Spleen (tissue), 11 donors: ENCODE results near the gene AFDN. TPM values are rescaled to one million over a fixed set of nuclear protein-coding genes. Genes with fewer than 3 reads are reported as not detected.

Experiments used
- DNase-seq: peaks from one replicate; pipeline ENCODE4 v3.0.0-alpha.2; 2020
- H3K27ac ChIP-seq, 8 donors: fragments of 200-600 bp; sonication (generic) in 7 of 8; 1 replicate in 4 of 8; 2 replicates in 4 of 8; pipeline versions ENCODE4 v1.5.0 to v1.8.0; 2016 to 2021; ENCODE audit warnings: inconsistent platforms in 4 of 8, mild to moderate bottlenecking in 4 of 8, moderate library complexity in 1 of 8
- H3K27me3 ChIP-seq, 7 donors: fragments of 200-600 bp; sonication (generic) in 6 of 7; replicated peaks in 1 of 7; 1 replicate in 4 of 7; 2 replicates in 3 of 7; pipeline versions ENCODE4 v1.5.0 to v1.8.0; 2016 to 2021; ENCODE audit warnings: inconsistent platforms in 3 of 7, mild to moderate bottlenecking in 1 of 7
- H3K36me3 ChIP-seq, 6 donors: fragments of 200-600 bp; sonication (generic) in 5 of 6; 1 replicate in 4 of 6; 2 replicates in 2 of 6; pipeline versions ENCODE4 v1.5.0 to v1.8.0; 2016 to 2021; ENCODE audit warnings: inconsistent platforms in 2 of 6
- H3K4me1 ChIP-seq, 6 donors: fragments of 200-600 bp; sonication (generic) in 5 of 6; 1 replicate in 3 of 6; 2 replicates in 3 of 6; pipeline versions ENCODE4 v1.5.0 to v1.8.0; 2016 to 2021; ENCODE audit warnings: inconsistent platforms in 3 of 6
- H3K4me3 ChIP-seq, 8 donors: fragments of 200-600 bp; sonication (generic) in 7 of 8; 1 replicate in 4 of 8; 2 replicates in 4 of 8; pipeline versions ENCODE4 v1.5.0 to v1.8.0; 2016 to 2021; ENCODE audit warnings: inconsistent platforms in 4 of 8, mild to moderate bottlenecking in 4 of 8, moderate library complexity in 2 of 8
- H3K9me3 ChIP-seq, 8 donors: fragments of 200-600 bp; sonication (generic) in 7 of 8; 1 replicate in 4 of 8; 2 replicates in 4 of 8; pipeline versions ENCODE4 v1.5.0 to v1.8.0; 2016 to 2021; ENCODE audit warnings: inconsistent platforms in 4 of 8
- POLR2A ChIP-seq, 3 donors: fragments of 450-650 bp; IDR thresholded peaks; one replicate each; pipeline ENCODE4 v1.5.1; 2017; ENCODE audit warnings: antibody characterized with exemption in 3 of 3, mild to moderate bottlenecking in 1 of 3
- POLR2AphosphoS5 ChIP-seq, 3 donors: sonication (generic); formaldehyde crosslinking; IDR thresholded peaks; one replicate each; pipeline ENCODE4 v1.5.1; 2017; ENCODE audit warnings: antibody characterized with exemption in 3 of 3
- WGBS, 5 donors: extraction: QIAGEN DNeasy Blood & Tissue Kit in 3 of 5; methylation state at CpG; one replicate each; pipeline versions ENCODE4 v1.1.5 to v1.1.7; 2013 to 2018; 5-methylcytosine and 5-hydroxymethylcytosine counted together
- intact Hi-C: fragments of 100-400 bp; cut with DNase I; formaldehyde crosslinking; loops from one replicate; pipeline ENCODE4 v1.15.0; 2023; ENCODE audit warnings: low total_unique reads
- polyA plus RNA-seq, 3 donors: library from polyadenylated mRNA; stranded (reverse); fragments of 200-250 nt; gene quantifications; one replicate each; pipeline ENCODE4 v1.2.1, GENCODE V29; 2013
- total RNA-seq, 7 donors: library from RNA; depleted of rRNA in 3 of 7; stranded (reverse); fragments of >200 nt in 3 of 7; fragmentation: NEBNext Ultra II Directional in 4 of 7; extraction: Animal tissue kit (Norgen Biotek cat#: 25700) in 4 of 7; gene quantifications; one replicate each; pipeline versions ENCODE4 v1.1.0 to v1.2.1, GENCODE V29; 2016 to 2021
- TF ChIP-seq, protein P1 (sequence below), 11 experiments: fragments of 200-600 bp in 7 of 11; fragments of 450-650 bp in 4 of 11; sonication (generic) in 4 of 11; IDR thresholded peaks in 8 of 11; conservative IDR thresholded peaks in 3 of 11; 1 replicate in 7 of 11; 2 replicates in 4 of 11; pipeline versions ENCODE4 v1.4.0 to v1.8.0; 2016 to 2021; ENCODE audit warnings: antibody characterized with exemption in 11 of 11, inconsistent platforms in 4 of 11, mild to moderate bottlenecking in 1 of 11
- donor health status: healthy with polysubstance abuse.
- donor health status: DM: no; HTN: no; CAD: no; lungs with moderate emphysema.
- donor health status: DM: no; HTN: no; CAD: no.
- donor health status: Bipolar disorder and iron deficiency.
- donor health status: healthy.
- donor health status: DM: no; HTN: no; CAD: no.
- donor health status: DM: yes; HTN: yes; CAD: no.

AFDN gene
- total and polyA plus RNA-seq, 10 donors: 7.4 to 148 (median 102) TPM

DNA sequence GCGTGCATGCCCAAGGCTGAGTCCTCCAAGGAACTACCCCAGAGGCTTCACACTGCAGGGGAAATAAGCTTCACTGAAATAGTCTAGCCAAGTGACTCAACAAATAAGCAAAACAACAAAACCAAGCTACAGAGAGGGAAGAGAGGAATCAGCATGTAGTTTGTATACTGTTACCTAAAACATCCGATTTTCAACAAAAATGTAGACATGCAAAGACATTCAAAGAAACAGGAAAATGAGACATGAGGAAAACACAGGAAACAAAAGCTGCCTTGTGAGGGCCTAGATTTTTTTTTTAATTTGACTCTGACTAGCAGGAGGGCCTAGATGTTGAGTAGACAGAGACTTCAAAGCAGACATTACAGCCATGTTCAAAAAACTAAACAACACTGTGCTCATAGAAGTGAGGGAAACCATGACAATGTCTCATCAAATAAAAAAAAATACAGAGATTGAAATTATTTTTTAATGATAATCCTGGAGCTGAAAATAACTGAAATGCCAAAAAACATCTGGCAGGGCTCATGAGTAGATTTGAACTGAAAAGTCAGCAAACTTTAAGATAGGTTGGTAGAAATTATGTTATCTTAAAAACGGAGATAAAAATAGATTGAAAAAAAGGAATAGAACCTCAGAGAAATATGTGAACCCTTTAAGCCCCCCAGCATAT is 154.3 kb downstream of the AFDN start:
- intact Hi-C loops: no loop called here
- Histone ChIP-seq H3K9me3 (peaks cover 0 to 16% (median 0%) of the 10 kb centered on the region in 8 donors), H3K4me1 (no peaks in the 10 kb centered on the region), H3K27me3 (no peaks in the 10 kb centered on the region), H3K4me3 (no peak overlapping the region), H3K27ac (no peak overlapping the region), H3K36me3 (no peaks in the 10 kb centered on the region)
- WGBS, 5 donors: 73 to 77% (median 75%) methylated on average over 3 of the region's 3 CpGs
- DNase-seq: no peak
- TF ChIP-seq POLR2A (IDR thresholded peaks at IDR 0.05): no peak
- no peak for TF ChIP-seq POLR2AphosphoS5 (IDR thresholded peaks at IDR 0.05)
- TF ChIP-seq, protein P1, sequence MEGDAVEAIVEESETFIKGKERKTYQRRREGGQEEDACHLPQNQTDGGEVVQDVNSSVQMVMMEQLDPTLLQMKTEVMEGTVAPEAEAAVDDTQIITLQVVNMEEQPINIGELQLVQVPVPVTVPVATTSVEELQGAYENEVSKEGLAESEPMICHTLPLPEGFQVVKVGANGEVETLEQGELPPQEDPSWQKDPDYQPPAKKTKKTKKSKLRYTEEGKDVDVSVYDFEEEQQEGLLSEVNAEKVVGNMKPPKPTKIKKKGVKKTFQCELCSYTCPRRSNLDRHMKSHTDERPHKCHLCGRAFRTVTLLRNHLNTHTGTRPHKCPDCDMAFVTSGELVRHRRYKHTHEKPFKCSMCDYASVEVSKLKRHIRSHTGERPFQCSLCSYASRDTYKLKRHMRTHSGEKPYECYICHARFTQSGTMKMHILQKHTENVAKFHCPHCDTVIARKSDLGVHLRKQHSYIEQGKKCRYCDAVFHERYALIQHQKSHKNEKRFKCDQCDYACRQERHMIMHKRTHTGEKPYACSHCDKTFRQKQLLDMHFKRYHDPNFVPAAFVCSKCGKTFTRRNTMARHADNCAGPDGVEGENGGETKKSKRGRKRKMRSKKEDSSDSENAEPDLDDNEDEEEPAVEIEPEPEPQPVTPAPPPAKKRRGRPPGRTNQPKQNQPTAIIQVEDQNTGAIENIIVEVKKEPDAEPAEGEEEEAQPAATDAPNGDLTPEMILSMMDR (IDR thresholded peaks at IDR 0.05 in 8 of 11, conservative IDR thresholded peaks at IDR 0.05 in 3 of 11): no peak

DNA sequence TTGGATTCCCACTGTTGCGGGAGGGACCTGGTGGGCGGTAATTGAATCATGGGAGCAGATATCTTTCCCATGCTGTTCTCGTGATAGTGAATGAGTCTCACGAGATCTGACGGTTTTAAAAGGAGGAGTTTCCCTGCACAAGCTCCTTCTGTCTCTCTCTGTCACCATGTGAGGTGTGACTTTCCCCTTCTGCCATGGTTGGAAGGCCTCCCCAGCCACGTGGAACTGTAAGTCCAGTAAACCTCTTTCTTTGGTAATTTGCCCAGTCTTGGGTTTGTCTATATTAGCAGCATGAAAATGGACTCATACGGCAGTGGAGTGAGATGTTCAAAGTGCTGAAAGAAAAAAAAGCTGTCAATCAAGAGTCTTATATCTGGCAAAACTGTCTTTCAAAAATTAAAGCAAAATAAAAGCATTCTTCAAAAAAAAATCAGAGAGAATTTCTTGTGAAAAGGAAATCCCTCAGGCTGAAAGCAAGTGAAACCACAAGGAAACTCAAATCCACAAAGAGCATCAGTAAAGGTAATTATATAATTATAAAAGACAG is 155.3 kb downstream of the AFDN start:
- Histone ChIP-seq H3K4me3 (no peak overlapping the region), H3K4me1 (no peaks in the 10 kb centered on the region), H3K27ac (no peak overlapping the region), H3K36me3 (no peaks in the 10 kb centered on the region), H3K9me3 (peaks cover 0 to 25% (median 0%) of the 10 kb centered on the region in 8 donors), H3K27me3 (no peaks in the 10 kb centered on the region)
- TF ChIP-seq, protein P1 (IDR thresholded peaks at IDR 0.05 in 8 of 11, conservative IDR thresholded peaks at IDR 0.05 in 3 of 11): no peak
- TF ChIP-seq POLR2A (IDR thresholded peaks at IDR 0.05) (no peak), POLR2AphosphoS5 (IDR thresholded peaks at IDR 0.05) (no peak)
- intact Hi-C loops: no loop called here
- DNase-seq: no peak
- 83 to 91% (median 85%) methylated on average over 7 of the region's 7 CpGs for WGBS, 5 donors

DNA sequence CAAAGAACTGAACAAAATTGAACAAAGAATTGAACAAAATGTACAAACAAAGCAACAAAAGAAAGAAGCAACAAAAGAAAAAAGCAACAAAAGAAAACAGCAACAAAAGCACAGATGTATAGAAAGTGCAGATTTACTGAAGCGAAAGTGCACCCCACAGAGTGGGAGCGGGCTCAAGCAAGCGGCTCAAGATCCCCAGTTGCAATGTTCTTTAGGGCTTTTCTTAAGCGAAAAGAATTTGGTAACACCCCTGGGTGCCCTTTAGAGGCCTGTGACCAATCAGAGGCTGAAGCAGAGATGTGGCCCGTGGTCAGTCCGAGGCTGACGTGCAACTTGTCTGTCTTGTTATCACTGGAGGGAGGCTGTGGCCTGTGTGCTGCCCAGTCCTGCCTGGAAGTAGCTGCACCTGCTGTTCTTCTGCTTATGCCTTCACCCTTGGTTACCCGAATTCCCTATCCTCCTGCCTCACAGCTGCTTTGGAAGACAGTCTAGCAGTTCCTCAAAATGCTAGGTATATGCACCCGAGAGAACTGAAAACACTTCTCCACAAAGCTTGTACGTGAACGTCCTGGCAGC is 157.5 kb downstream of the AFDN start:
- H3K9me3 ChIP-seq: peaks cover 0 to 36% (median 3%) of the 10 kb centered on the region in 8 donors
- no peak overlapping the region for H3K4me3 ChIP-seq
- no peaks in the 10 kb centered on the region for H3K27me3 ChIP-seq
- TF ChIP-seq POLR2AphosphoS5 (IDR thresholded peaks at IDR 0.05): no peak
- no peak for TF ChIP-seq POLR2A (IDR thresholded peaks at IDR 0.05)
- TF ChIP-seq, protein P1 (IDR thresholded peaks at IDR 0.05 in 8 of 11, conservative IDR thresholded peaks at IDR 0.05 in 3 of 11): no peak
- H3K27ac ChIP-seq: no peak overlapping the region
- H3K36me3 ChIP-seq: no peaks in the 10 kb centered on the region
- WGBS, 5 donors: 90 to 91% (median 90%) methylated on average over 11 of the region's 11 CpGs
- no peaks in the 10 kb centered on the region for H3K4me1 ChIP-seq
- intact Hi-C loops: no loop called here
- no peak for DNase-seq

DNA sequence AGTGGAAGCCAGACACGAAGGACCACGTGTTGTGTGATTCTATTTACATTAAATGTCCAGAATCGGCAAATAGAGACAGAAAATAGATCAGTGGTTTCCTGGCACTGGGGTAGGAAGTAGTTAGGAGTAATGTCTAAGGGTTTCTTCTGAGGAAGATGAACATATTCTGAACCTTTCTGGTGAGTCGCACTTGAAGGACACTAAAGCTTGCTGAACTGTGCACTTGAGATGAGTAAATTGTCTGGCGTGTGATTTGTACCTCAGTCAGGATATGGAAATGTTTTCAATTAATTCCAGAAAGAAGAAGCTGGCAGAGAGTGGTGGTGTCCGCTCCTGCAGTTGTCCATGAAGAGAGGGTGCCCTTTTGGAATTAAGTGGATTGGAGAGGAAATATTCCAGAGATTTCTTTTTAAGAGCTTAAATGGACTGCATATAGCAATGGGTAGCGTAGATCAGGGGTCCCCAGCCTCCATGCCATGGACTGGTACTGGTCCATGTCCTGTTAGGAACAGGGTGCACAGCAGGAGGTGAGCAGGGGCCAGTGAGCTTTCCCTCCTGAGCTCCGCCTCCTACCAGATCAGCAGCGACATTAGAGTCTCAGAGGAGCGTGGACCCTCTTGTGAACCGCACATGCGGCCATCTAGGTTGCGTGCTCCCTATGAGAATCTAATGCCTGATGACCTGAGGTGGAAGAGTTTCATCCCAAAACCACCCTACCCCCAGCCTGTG is 158.3 kb downstream of the AFDN start:
- no peaks in the 10 kb centered on the region for H3K36me3 ChIP-seq
- intact Hi-C loops: no loop called here
- WGBS, 5 donors: 86 to 96% (median 90%) methylated on average over 9 to 13 of the region's 13 CpGs
- H3K27ac ChIP-seq: no peak overlapping the region
- H3K9me3 ChIP-seq: peaks cover 0 to 44% (median 3%) of the 10 kb centered on the region in 8 donors
- no peak overlapping the region for H3K4me3 ChIP-seq
- H3K4me1 ChIP-seq: no peaks in the 10 kb centered on the region
- no peaks in the 10 kb centered on the region for H3K27me3 ChIP-seq
- TF ChIP-seq POLR2AphosphoS5 (IDR thresholded peaks at IDR 0.05) (no peak), POLR2A (IDR thresholded peaks at IDR 0.05) (no peak)
- TF ChIP-seq, protein P1 (IDR thresholded peaks at IDR 0.05 in 8 of 11, conservative IDR thresholded peaks at IDR 0.05 in 3 of 11): no peak
- no peak for DNase-seq
